CD4-positive, CD25-positive, alpha-beta regulatory T cell (primary cell): Measurements from ENCODE around the gene TMCC1. TPM values are rescaled to one million over a fixed set of nuclear protein-coding genes. Genes with fewer than 3 reads are reported as not detected.

Experiments
- ATAC-seq, 2 donors: fragments of 150-1000 bp; cut with Tn5 transposase; one replicate each; pipeline ENCODE4 v1.10.0; 2021; ENCODE audit warnings: low read depth in 2 of 2, moderate number of reproducible peaks in 2 of 2, moderate library complexity in 1 of 2
- DNase-seq, 3 donors: peaks; one replicate each; pipeline versions ENCODE4 v3.0.0 to v3.0.0-alpha.2; 2012 to 2022; ENCODE audit warnings: mixed read lengths in 1 of 3
- H3K27ac ChIP-seq: one replicate; pipeline ENCODE4 v1.7.0; 2013; ENCODE audit warnings: mild to moderate bottlenecking, low read length; ENCODE audit not compliant: insufficient read depth, poor library complexity, severe bottlenecking
- H3K27me3 ChIP-seq: one replicate; pipeline ENCODE4 v1.7.0; 2013; ENCODE audit warnings: low read length; ENCODE audit not compliant: control insufficient read depth, insufficient read depth
- H3K36me3 ChIP-seq: one replicate; pipeline ENCODE4 v1.7.0; 2013; ENCODE audit warnings: mild to moderate bottlenecking, low read length, moderate library complexity; ENCODE audit not compliant: control insufficient read depth, insufficient read depth
- H3K4me1 ChIP-seq: 2 replicates; pipeline ENCODE4 v1.7.0; 2013; ENCODE audit warnings: mild to moderate bottlenecking, low read length; ENCODE audit not compliant: insufficient read depth, control insufficient read depth, poor library complexity, severe bottlenecking
- H3K4me3 ChIP-seq: one replicate; pipeline ENCODE4 v1.7.0; 2013; ENCODE audit warnings: low read depth, mild to moderate bottlenecking, low read length, moderate library complexity
- H3K9me3 ChIP-seq, 2 experiments: 1 replicate in 1 of 2; 2 replicates in 1 of 2; pipeline ENCODE4 v1.7.0; 2013; ENCODE audit warnings: low read length in 2 of 2, mild to moderate bottlenecking in 1 of 2, moderate library complexity in 1 of 2; ENCODE audit not compliant: control insufficient read depth in 2 of 2
- H3K27ac Mint-ChIP-seq, 3 donors: one replicate each; pipeline ENCODE4 v1.8.0; 2020 to 2022; ENCODE audit warnings: mild to moderate bottlenecking in 3 of 3, mixed read lengths in 3 of 3, moderate library complexity in 2 of 3
- H3K27me3 Mint-ChIP-seq: one replicate; pipeline ENCODE4 v1.8.0; 2022; ENCODE audit warnings: mild to moderate bottlenecking, mixed read lengths
- H3K36me3 Mint-ChIP-seq: one replicate; pipeline ENCODE4 v1.8.0; 2020; ENCODE audit warnings: mixed read lengths
- H3K4me1 Mint-ChIP-seq, 4 donors: one replicate each; pipeline ENCODE4 v1.8.0; 2020 to 2022; ENCODE audit warnings: mixed read lengths in 4 of 4, mild to moderate bottlenecking in 1 of 4
- H3K4me3 Mint-ChIP-seq, 4 donors: one replicate each; pipeline ENCODE4 v1.8.0; 2020 to 2022; ENCODE audit warnings: mild to moderate bottlenecking in 4 of 4, mixed read lengths in 4 of 4, moderate library complexity in 3 of 4
- H3K9me3 Mint-ChIP-seq, 7 donors: one replicate each; pipeline ENCODE4 v1.8.0; 2020 to 2022; ENCODE audit warnings: mixed read lengths in 7 of 7, mild to moderate bottlenecking in 3 of 7, moderate library complexity in 2 of 7
- polyA plus RNA-seq, 4 donors: library from polyadenylated mRNA; unstranded; fragments of 300-500 nt; fragmentation: Illumina TruSeq; gene quantifications; one replicate each; pipeline ENCODE4 v1.2.3, GENCODE V29; 2021
- total RNA-seq: library from RNA; stranded (reverse); gene quantifications from one replicate; pipeline ENCODE4 v1.2.3, GENCODE V29; 2022

TMCC1 gene
- total and polyA plus RNA-seq, 5 donors from 2014 or later = 5.2 to 29.2 (median 6.2) TPM

GRCh38 chr3:129739634-129740033 is 153.9 kb downstream of the TMCC1 start:
- Mint-ChIP-seq H3K9me3 (no peaks in the 10 kb centered on the region), H3K4me1 (peaks cover 7 to 28% (median 23%) of the 10 kb centered on the region in 4 donors), H3K36me3 (peaks cover 8% of the 10 kb centered on the region), H3K4me3 (no peak overlapping the region), H3K27ac (no peak overlapping the region), H3K27me3 (no peaks in the 10 kb centered on the region)
- H3K4me1 ChIP-seq = no peaks in the 10 kb centered on the region
- no peak overlapping the region for H3K27ac ChIP-seq
- no peaks in the 10 kb centered on the region for H3K27me3 ChIP-seq
- H3K36me3 ChIP-seq = no peaks in the 10 kb centered on the region
- DNase-seq (no peak), ATAC-seq (no peak)
- no peak overlapping the region for H3K4me3 ChIP-seq
- no peaks in the 10 kb centered on the region for H3K9me3 ChIP-seq

- Histone ChIP-seq H3K4me1 (no peaks in the 10 kb centered on the region), H3K36me3 (no peaks in the 10 kb centered on the region), H3K9me3 (no peaks in the 10 kb centered on the region), H3K4me3 (no peak overlapping the region), H3K27ac (no peak overlapping the region), H3K27me3 (no peaks in the 10 kb centered on the region)
- ATAC-seq (no peak), DNase-seq (no peak)
- Mint-ChIP-seq H3K4me3 (no peak overlapping the region), H3K9me3 (no peaks in the 10 kb centered on the region), H3K27me3 (no peaks in the 10 kb centered on the region), H3K27ac (no peak overlapping the region), H3K4me1 (peaks cover 7 to 35% (median 23%) of the 10 kb centered on the region in 4 donors), H3K36me3 (peaks cover 8% of the 10 kb centered on the region)
Measured at GRCh38 chr3:129738172-129738571, 155.3 kb downstream of the TMCC1 start.

DNA sequence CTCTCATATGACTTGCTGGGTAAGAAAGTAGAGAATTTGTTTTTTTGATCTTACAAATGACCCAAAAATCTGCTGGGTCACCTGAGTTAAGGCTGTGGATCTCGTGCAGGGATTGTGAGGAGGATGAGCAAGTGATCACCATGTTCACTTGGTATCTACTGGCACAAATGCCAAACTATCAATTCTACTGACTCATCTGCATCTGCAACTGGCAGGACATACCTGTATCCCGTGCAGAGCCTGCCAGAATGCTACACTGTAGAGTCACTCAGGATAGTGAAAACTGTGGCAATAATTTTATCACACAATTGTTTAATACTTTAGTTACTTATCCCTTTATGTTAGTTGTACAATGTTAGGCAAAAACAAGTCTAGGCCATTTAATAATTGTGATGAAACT is 157.4 kb downstream of the TMCC1 start:
- H3K4me1 Mint-ChIP-seq = peaks cover 0 to 24% (median 12%) of the 10 kb centered on the region in 4 donors
- H3K27me3 ChIP-seq = no peaks in the 10 kb centered on the region
- no peaks in the 10 kb centered on the region for H3K9me3 ChIP-seq
- H3K9me3 Mint-ChIP-seq = no peaks in the 10 kb centered on the region
- ATAC-seq = no peak
- no peaks in the 10 kb centered on the region for H3K36me3 ChIP-seq
- peaks cover 8% of the 10 kb centered on the region for H3K36me3 Mint-ChIP-seq
- H3K27ac ChIP-seq = no peak overlapping the region
- H3K27ac Mint-ChIP-seq = no peak overlapping the region
- H3K27me3 Mint-ChIP-seq = no peaks in the 10 kb centered on the region
- H3K4me1 ChIP-seq = no peaks in the 10 kb centered on the region
- DNase-seq = no peak
- no peak overlapping the region for H3K4me3 Mint-ChIP-seq
- no peak overlapping the region for H3K4me3 ChIP-seq

DNA sequence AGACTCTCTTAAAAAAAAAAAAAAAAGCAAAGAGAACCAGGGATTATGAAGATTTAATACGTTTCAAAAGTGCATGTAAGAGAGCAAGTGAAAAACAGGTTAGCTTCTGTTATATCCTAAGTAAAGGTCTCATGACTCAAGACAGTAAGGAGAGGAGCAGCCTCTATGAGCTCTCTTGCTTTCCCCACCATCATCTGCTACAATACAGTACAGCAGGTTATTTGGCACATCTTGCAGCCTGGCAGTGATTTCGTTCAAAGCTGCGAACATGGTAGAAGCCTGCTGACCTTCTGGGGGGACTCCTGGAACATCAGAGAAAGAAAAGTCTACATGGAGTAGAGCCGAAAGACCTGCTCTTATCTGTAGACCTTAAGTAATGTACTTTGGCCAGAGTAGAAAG is 157.9 kb downstream of the TMCC1 start:
- Mint-ChIP-seq H3K9me3 (no peaks in the 10 kb centered on the region), H3K27ac (no peak overlapping the region)
- no peaks in the 10 kb centered on the region for H3K9me3 ChIP-seq

DNA sequence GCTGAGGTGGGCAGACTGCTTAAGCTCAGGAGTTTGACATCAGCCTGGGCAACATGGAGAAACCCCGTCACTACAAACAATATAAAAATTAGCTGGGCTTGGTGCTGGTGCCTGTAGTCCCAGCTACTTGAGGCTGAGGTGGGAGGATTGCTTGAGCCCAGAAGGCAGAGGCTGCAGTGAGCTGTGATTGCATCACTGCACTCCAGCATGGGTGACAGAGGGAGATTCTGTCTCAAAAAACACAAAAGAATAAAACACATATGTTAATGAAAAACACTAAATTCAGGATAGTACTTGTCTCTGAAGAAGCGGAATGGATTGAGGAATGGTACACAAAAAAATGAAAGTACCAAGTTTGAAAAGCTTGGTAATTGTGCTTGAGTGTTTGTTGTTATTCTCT is 159.1 kb downstream of the TMCC1 start:
- H3K27me3 Mint-ChIP-seq = no peaks in the 10 kb centered on the region
- no peaks in the 10 kb centered on the region for H3K9me3 Mint-ChIP-seq
- no peak overlapping the region for H3K4me3 Mint-ChIP-seq
- Histone ChIP-seq H3K36me3 (no peaks in the 10 kb centered on the region), H3K4me3 (no peak overlapping the region), H3K27me3 (no peaks in the 10 kb centered on the region), H3K9me3 (no peaks in the 10 kb centered on the region), H3K27ac (no peak overlapping the region), H3K4me1 (no peaks in the 10 kb centered on the region)
- peaks cover 4 to 20% (median 8%) of the 10 kb centered on the region in 4 donors for H3K4me1 Mint-ChIP-seq
- no peak overlapping the region for H3K27ac Mint-ChIP-seq
- ATAC-seq (no peak), DNase-seq (no peak)
- H3K36me3 Mint-ChIP-seq = peaks cover 3% of the 10 kb centered on the region

More for the DNA sequence above, 157.9 kb downstream of the TMCC1 start:
- ATAC-seq = no peak
- H3K36me3 Mint-ChIP-seq = peaks cover 4% of the 10 kb centered on the region
- Histone ChIP-seq H3K36me3 (no peaks in the 10 kb centered on the region), H3K4me1 (no peaks in the 10 kb centered on the region), H3K27me3 (no peaks in the 10 kb centered on the region), H3K27ac (no peak overlapping the region), H3K4me3 (no peak overlapping the region)
- DNase-seq = no peak
- H3K27me3 Mint-ChIP-seq = no peaks in the 10 kb centered on the region
- peaks cover 4 to 27% (median 10%) of the 10 kb centered on the region in 4 donors for H3K4me1 Mint-ChIP-seq
- H3K4me3 Mint-ChIP-seq = no peak overlapping the region

GRCh38 chr3:129732200-129732876 is 161.2 kb downstream of the TMCC1 start:
- Histone ChIP-seq H3K4me3 (no peak overlapping the region), H3K9me3 (no peaks in the 10 kb centered on the region), H3K4me1 (no peaks in the 10 kb centered on the region), H3K36me3 (no peaks in the 10 kb centered on the region), H3K27me3 (no peaks in the 10 kb centered on the region), H3K27ac (no peak overlapping the region)
- Mint-ChIP-seq H3K9me3 (no peaks in the 10 kb centered on the region), H3K4me1 (peaks cover 6 to 20% (median 9%) of the 10 kb centered on the region in 4 donors), H3K27ac (no peak overlapping the region), H3K4me3 (no peak overlapping the region), H3K27me3 (no peaks in the 10 kb centered on the region), H3K36me3 (peaks cover 5% of the 10 kb centered on the region)
- ATAC-seq = no peak
- DNase-seq = no peak

- no peaks in the 10 kb centered on the region for H3K4me1 ChIP-seq
- no peaks in the 10 kb centered on the region for H3K9me3 Mint-ChIP-seq
- DNase-seq (no peak), ATAC-seq (no peak)
- H3K27me3 Mint-ChIP-seq = no peaks in the 10 kb centered on the region
- H3K36me3 ChIP-seq = no peaks in the 10 kb centered on the region
- no peaks in the 10 kb centered on the region for H3K9me3 ChIP-seq
- no peak overlapping the region for H3K4me3 Mint-ChIP-seq
- H3K36me3 Mint-ChIP-seq = peaks cover 5% of the 10 kb centered on the region
- no peaks in the 10 kb centered on the region for H3K27me3 ChIP-seq
- peaks cover 3 to 12% (median 6%) of the 10 kb centered on the region in 4 donors for H3K4me1 Mint-ChIP-seq
- no peak overlapping the region for H3K27ac ChIP-seq
- no peak overlapping the region for H3K4me3 ChIP-seq
- no peak overlapping the region for H3K27ac Mint-ChIP-seq
Measured at GRCh38 chr3:129727707-129728106, 165.8 kb downstream of the TMCC1 start.
